ENCODE results near the gene TRIM56.

Gene TRIM56

GRCh38 chr7:101123703-101124068, 38.4 kb downstream of the TRIM56 start:
- DNase-seq (ENCODE audit: extremely low read depth, low read depth): no peak
- TF ChIP-seq, protein P1, sequence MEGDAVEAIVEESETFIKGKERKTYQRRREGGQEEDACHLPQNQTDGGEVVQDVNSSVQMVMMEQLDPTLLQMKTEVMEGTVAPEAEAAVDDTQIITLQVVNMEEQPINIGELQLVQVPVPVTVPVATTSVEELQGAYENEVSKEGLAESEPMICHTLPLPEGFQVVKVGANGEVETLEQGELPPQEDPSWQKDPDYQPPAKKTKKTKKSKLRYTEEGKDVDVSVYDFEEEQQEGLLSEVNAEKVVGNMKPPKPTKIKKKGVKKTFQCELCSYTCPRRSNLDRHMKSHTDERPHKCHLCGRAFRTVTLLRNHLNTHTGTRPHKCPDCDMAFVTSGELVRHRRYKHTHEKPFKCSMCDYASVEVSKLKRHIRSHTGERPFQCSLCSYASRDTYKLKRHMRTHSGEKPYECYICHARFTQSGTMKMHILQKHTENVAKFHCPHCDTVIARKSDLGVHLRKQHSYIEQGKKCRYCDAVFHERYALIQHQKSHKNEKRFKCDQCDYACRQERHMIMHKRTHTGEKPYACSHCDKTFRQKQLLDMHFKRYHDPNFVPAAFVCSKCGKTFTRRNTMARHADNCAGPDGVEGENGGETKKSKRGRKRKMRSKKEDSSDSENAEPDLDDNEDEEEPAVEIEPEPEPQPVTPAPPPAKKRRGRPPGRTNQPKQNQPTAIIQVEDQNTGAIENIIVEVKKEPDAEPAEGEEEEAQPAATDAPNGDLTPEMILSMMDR (IDR thresholded peaks at IDR 0.05; ENCODE audit: low read depth, low read length): no peak

DNA sequence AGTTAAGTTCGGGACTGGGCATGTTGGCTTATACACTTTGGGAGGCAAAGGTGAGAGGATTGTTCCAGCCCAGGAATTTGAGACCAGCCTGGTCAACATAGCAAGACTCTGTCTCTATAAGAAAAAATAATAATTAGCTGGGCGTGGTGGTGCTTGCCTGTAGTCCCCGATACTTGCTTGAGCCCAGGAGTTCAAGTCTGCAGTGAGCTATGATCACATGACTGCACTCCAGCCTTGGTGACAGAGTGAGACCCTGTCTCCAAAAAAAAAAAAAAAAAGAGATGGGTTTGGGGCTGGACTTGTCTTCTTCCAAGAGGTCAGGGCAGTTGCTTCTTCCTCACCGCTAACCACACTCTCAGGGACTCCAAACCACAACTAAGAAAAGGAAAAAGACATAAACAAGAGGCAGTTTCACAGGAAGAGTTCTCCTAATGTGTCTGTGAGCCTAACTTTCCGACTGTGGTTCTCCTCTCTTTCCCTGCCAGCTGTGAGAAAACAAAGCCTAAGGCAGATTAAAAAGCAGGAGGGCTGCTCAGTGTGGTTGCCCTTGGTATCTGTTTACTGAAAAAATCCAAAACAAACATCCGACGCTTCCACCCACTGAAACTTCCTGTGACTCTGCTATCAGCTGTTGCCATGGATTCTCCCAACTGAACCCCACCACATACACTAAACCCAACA, 39.2 kb downstream of the TRIM56 start:
- TF ChIP-seq, protein P1 (IDR thresholded peaks at IDR 0.05; ENCODE audit: low read depth, low read length): no peak
- peak; percentile 83 for DNase-seq (ENCODE audit: extremely low read depth, low read depth)

DNA sequence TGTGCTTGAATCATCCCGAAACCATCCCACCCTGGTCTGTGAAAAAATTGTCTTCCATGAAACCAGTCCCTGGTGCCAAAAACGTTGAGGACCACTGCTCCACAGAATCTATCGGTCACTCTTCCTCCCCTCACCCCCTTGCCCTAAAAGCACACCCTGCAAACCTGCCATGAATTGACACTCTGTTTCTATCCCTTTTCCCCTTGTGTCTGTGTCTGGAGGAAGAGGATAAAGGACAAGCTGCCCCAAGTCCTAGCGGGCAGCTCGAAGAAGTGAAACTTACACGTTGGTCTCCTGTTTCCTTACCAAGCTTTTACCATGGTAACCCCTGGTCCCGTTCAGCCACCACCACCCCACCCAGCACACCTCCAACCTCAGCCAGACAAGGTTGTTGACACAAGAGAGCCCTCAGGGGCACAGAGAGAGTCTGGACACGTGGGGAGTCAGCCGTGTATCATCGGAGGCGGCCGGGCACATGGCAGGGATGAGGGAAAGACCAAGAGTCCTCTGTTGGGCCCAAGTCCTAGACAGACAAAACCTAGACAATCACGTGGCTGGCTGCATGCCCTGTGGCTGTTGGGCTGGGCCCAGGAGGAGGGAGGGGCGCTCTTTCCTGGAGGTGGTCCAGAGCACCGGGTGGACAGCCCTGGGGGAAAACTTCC, 40.8 kb downstream of the TRIM56 start:
- DNase-seq (ENCODE audit: extremely low read depth, low read depth): no peak
- TF ChIP-seq, protein P1 (IDR thresholded peaks at IDR 0.05; ENCODE audit: low read depth, low read length): no peak

- TF ChIP-seq, protein P1 (IDR thresholded peaks at IDR 0.05; ENCODE audit: low read depth, low read length): peak; percentile 38
- peak; percentile 99 for DNase-seq (ENCODE audit: extremely low read depth, low read depth)
Observed at GRCh38 chr7:101126651-101127459, 41.6 kb downstream of the TRIM56 start, which contains the start of gene SERPINE1. Gene SERPINE1, plus strand, starts transcription at chr7:101127104. Its CDS starts 1,290 bp downstream, at chr7:101128394.

GRCh38 chr7:101127460-101128039, 42.3 kb downstream of the TRIM56 start:
- TF ChIP-seq, protein P1 (IDR thresholded peaks at IDR 0.05; ENCODE audit: low read depth, low read length): no peak
- DNase-seq (ENCODE audit: extremely low read depth, low read depth): no peak

GRCh38 chr7:101128040-101128834, 43.0 kb downstream of the TRIM56 start:
- TF ChIP-seq, protein P1 (IDR thresholded peaks at IDR 0.05; ENCODE audit: low read depth, low read length): no peak
- no peak for DNase-seq (ENCODE audit: extremely low read depth, low read depth)

Measured in AG09319 (cell line).